ENCODE results near the gene NBEAL2.

- no peak for TF ChIP-seq CTCF (IDR thresholded peaks at IDR 0.05; ENCODE audit: insufficient read depth, low read length, poor library complexity, severe bottlenecking)
- TF ChIP-seq EZH2phosphoT487 (conservative IDR thresholded peaks at IDR 0.05; ENCODE audit: low read length), result no peak
Observed at GRCh38 chr3:47016086-47016933, 36.8 kb downstream of the NBEAL2 start.

All from SU-DHL-6 (cell line).